Hematopoietic multipotent progenitor cell treated with erythropoietin and hydrocortisone succinate and interleukin-3 and kit ligand, for 6 days (in vitro differentiated cells): ENCODE results near the gene ANGPTL1.
"Not testable (repeated sequence)": the region's sequence is repeated elsewhere in the genome, so short reads cannot be mapped to it uniquely, and the experiment has no call there.

Experiments
- DNase-seq: peaks from one replicate; pipeline ENCODE4 v3.0.0-alpha.2; 2015

The ANGPTL1 gene

GRCh38 chr1:178862864-178863263 lies 8.0 kb downstream of the ANGPTL1 start:
- no peak for DNase-seq

GRCh38 chr1:178862416-178862815 lies 8.5 kb downstream of the ANGPTL1 start:
- DNase-seq: no peak

GRCh38 chr1:178857126-178857525 lies 13.8 kb downstream of the ANGPTL1 start:
- DNase-seq: no peak

- no peak for DNase-seq
Measured at GRCh38 chr1:178849918-178850317, 21.0 kb downstream of the ANGPTL1 start.

- not testable (repeated sequence) for DNase-seq
Measured at GRCh38 chr1:178847919-178848318, 23.0 kb downstream of the ANGPTL1 start.

GRCh38 chr1:178847396-178847849 lies 23.5 kb downstream of the ANGPTL1 start:
- DNase-seq: no peak

- DNase-seq: no peak
Measured at GRCh38 chr1:178846306-178846705, 24.6 kb downstream of the ANGPTL1 start.

- DNase-seq: no peak
Measured at GRCh38 chr1:178844436-178844835, 26.4 kb downstream of the ANGPTL1 start.

GRCh38 chr1:178825167-178825566 lies 45.7 kb downstream of the ANGPTL1 start:
- no peak for DNase-seq

GRCh38 chr1:178821134-178821866 lies 49.6 kb downstream of the ANGPTL1 start:
- no peak for DNase-seq

GRCh38 chr1:178819123-178819522 lies 51.8 kb downstream of the ANGPTL1 start:
- no peak for DNase-seq

GRCh38 chr1:178818416-178818815 lies 52.5 kb downstream of the ANGPTL1 start:
- no peak for DNase-seq

- DNase-seq: no peak
Measured at GRCh38 chr1:178810585-178810984, 60.3 kb downstream of the ANGPTL1 start.

- DNase-seq: no peak
Measured at GRCh38 chr1:178808529-178808928, 62.3 kb downstream of the ANGPTL1 start.

GRCh38 chr1:178806665-178807300 lies 64.1 kb downstream of the ANGPTL1 start:
- DNase-seq: no peak

- DNase-seq: no peak
Measured at GRCh38 chr1:178802873-178803272, 68.0 kb downstream of the ANGPTL1 start.
